Peyer's patch (tissue), 4 donors: ENCODE data around the gene UNC13D. TPM values are rescaled to one million over a fixed set of nuclear protein-coding genes. Genes with fewer than 3 reads are reported as not detected.

Experiments used
- DNase-seq, 3 donors: peaks; one replicate each; pipeline ENCODE4 v3.0.0-alpha.2; 2017 to 2019
- H3K27ac ChIP-seq, 4 donors: fragments of 200-600 bp; sonication (generic); one replicate each; pipeline ENCODE4 v1.5.1; 2016 to 2019
- H3K27me3 ChIP-seq, 2 donors: fragments of 200-600 bp; sonication (generic); one replicate each; pipeline ENCODE4 v1.5.1; 2019
- H3K36me3 ChIP-seq, 3 donors: fragments of 200-600 bp; sonication (generic); one replicate each; pipeline ENCODE4 v1.5.1; 2016 to 2019
- H3K4me1 ChIP-seq, 4 donors: fragments of 200-600 bp; sonication (generic); one replicate each; pipeline ENCODE4 v1.5.1; 2016 to 2019
- H3K4me3 ChIP-seq, 4 donors: fragments of 200-600 bp; sonication (generic); 1 replicate in 3 of 4; 2 replicates in 1 of 4; pipeline ENCODE4 v1.5.1; 2016 to 2019; ENCODE audit warnings: mild to moderate bottlenecking in 1 of 4
- H3K9me3 ChIP-seq, 4 donors: fragments of 200-600 bp; sonication (generic); one replicate each; pipeline ENCODE4 v1.5.1; 2016 to 2019; ENCODE audit warnings: mild to moderate bottlenecking in 1 of 4
- POLR2A ChIP-seq, 2 donors: fragments of 450-650 bp; IDR thresholded peaks; one replicate each; pipeline ENCODE4 v1.5.1; 2017; ENCODE audit warnings: antibody characterized with exemption in 2 of 2, mild to moderate bottlenecking in 2 of 2, moderate library complexity in 2 of 2
- total RNA-seq, 4 donors: library from RNA; depleted of rRNA; stranded (reverse); fragments of >200 nt; gene quantifications; one replicate each; pipeline ENCODE4 v1.1.0, GENCODE V29; 2016
- TF ChIP-seq, protein P1 (sequence below), 6 experiments: fragments of 450-650 bp in 4 of 6; fragments of 200-600 bp in 2 of 6; sonication (generic) in 1 of 6; IDR thresholded peaks; one replicate each; pipeline ENCODE4 v1.5.1; 2017 to 2019; ENCODE audit warnings: antibody characterized with exemption in 6 of 6, mild to moderate bottlenecking in 3 of 6, moderate library complexity in 1 of 6

Gene UNC13D
- total RNA-seq, 4 donors from 2014 or later = 8.4 to 45.4 (median 22.2) TPM

DNA sequence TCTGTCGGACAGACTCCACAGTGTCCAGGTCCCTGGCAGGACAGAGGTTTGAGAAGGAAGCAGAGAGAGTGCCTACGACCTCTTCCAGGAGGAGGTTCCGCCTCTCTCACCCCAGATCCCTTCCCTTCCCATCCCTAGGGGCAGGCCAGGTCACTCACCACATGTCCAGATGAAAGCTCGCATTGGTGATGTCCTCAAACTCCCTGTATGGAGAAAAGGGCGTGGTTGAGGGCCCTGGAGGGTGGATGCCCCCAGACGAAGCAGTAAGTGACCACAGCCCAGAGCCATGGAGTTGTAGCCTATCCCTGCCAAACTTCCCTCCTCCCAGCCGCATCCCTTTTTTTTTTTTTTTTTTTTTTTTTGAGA is 3.4 kb downstream of the UNC13D start:
- H3K4me3 ChIP-seq = no peak overlapping the region
- peaks cover 0 to 15% (median 0%) of the 10 kb centered on the region in 3 donors for H3K36me3 ChIP-seq
- no peaks in the 10 kb centered on the region for H3K9me3 ChIP-seq
- TF ChIP-seq POLR2A (IDR thresholded peaks at IDR 0.05) = no peak
- TF ChIP-seq, protein P1, sequence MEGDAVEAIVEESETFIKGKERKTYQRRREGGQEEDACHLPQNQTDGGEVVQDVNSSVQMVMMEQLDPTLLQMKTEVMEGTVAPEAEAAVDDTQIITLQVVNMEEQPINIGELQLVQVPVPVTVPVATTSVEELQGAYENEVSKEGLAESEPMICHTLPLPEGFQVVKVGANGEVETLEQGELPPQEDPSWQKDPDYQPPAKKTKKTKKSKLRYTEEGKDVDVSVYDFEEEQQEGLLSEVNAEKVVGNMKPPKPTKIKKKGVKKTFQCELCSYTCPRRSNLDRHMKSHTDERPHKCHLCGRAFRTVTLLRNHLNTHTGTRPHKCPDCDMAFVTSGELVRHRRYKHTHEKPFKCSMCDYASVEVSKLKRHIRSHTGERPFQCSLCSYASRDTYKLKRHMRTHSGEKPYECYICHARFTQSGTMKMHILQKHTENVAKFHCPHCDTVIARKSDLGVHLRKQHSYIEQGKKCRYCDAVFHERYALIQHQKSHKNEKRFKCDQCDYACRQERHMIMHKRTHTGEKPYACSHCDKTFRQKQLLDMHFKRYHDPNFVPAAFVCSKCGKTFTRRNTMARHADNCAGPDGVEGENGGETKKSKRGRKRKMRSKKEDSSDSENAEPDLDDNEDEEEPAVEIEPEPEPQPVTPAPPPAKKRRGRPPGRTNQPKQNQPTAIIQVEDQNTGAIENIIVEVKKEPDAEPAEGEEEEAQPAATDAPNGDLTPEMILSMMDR (IDR thresholded peaks at IDR 0.05) = no peak
- no peaks in the 10 kb centered on the region for H3K27me3 ChIP-seq
- H3K4me1 ChIP-seq = peaks cover 0 to 20% (median 16%) of the 10 kb centered on the region in 4 donors
- no peak overlapping the region for H3K27ac ChIP-seq
- no peak for DNase-seq

DNA sequence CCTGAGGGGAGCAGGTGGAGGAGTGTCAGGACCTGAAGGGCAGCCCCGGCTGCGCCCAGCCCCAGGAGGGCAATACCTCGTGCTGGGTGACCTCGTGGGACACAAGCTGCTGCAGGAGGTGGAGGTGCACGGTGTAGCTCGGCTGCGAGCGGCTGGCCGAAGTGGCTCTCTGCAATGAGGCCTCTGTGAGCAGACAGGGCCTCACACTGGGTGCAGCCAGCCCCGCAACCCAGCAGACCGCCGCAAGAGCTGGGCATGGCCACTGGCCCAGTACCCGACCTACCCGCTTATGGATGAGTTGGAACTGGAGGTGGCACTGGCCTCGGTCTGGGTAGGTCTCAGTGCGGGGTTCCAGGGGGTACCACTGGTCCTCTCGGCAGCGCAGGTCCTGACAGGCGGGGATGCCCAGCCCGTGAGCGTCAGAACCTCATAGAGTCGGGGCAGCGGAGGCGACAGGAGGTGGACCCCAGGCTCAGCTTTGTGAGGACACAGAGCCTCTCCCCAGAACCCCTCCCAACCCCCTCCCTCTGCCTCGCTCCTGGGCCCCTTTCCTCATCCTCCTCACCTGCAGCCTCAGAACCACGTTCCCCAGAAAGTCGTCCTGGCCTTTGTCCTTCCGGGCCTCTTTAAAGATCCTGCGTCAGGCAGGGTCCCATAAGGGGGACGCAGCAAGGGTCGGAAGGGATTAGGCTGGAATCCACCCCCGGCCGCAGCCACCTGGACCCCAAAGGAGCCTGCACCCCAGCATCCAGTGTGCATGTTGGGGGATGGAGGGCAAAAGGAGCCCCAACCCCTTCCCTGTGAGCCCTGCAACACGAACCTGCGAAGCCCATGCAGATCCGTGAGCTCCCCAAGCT is 4.0 kb downstream of the UNC13D start:
- TF ChIP-seq POLR2A (IDR thresholded peaks at IDR 0.05) = no peak
- TF ChIP-seq, protein P1 (IDR thresholded peaks at IDR 0.05) = no peak
- Histone ChIP-seq H3K36me3 (peaks cover 0 to 19% (median 0%) of the 10 kb centered on the region in 3 donors), H3K27me3 (no peaks in the 10 kb centered on the region), H3K4me3 (no peak overlapping the region), H3K9me3 (no peaks in the 10 kb centered on the region), H3K27ac (no peak overlapping the region), H3K4me1 (peaks cover 0 to 20% (median 10%) of the 10 kb centered on the region in 4 donors)
- DNase-seq = no peak

DNA sequence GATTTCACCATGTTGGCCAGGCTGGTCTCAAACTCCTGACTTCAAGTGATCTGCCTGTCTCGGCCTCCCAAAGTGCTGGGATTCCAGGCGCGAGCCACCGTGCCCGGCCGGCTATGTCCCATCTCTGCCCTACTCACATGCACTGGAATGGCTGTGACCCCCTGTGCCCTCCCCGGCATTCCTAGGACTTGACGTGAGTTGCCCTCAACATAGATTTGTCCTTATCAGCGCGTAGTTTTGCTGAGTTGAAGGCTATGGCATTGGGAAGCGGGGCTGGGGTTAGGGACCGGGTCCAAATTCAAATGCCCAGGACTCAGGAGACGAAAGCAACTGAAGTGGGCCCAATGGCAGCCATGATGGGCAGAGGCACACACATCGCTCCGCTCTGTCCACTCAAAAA is 5.8 kb downstream of the UNC13D start:
- Histone ChIP-seq H3K4me1 (peaks cover 0 to 10% (median 2%) of the 10 kb centered on the region in 4 donors), H3K9me3 (no peaks in the 10 kb centered on the region), H3K27me3 (no peaks in the 10 kb centered on the region), H3K4me3 (no peak overlapping the region), H3K36me3 (peaks cover 0 to 24% (median 0%) of the 10 kb centered on the region in 3 donors), H3K27ac (no peak overlapping the region)
- no peak for DNase-seq
- TF ChIP-seq, protein P1 (IDR thresholded peaks at IDR 0.05) = no peak
- TF ChIP-seq POLR2A (IDR thresholded peaks at IDR 0.05) = no peak

DNA sequence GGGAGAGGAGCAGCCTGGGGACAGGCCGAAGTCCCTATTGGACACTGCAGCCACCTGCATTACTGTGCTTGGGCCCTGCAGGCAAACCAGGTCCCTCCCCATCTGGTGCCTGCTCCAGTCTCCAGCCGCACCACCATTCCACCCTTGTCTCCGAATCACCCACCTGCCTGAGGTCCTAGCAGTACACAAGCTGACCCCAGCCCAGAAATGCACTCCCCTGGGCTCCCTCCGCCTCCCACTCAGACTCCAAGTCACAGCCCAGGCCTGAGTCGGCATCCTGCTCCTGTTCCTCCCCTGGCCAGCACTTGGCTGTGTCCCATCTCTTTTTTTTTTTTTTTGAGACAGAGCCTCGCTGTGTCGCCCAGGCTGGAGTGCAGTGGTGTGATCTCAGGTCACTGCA is 6.3 kb downstream of the UNC13D start:
- Histone ChIP-seq H3K36me3 (peaks cover 0 to 24% (median 0%) of the 10 kb centered on the region in 3 donors), H3K27me3 (no peaks in the 10 kb centered on the region), H3K27ac (no peak overlapping the region), H3K4me3 (no peak overlapping the region), H3K4me1 (peaks cover 0 to 9% (median 4%) of the 10 kb centered on the region in 4 donors), H3K9me3 (no peaks in the 10 kb centered on the region)
- no peak for DNase-seq
- no peak for TF ChIP-seq POLR2A (IDR thresholded peaks at IDR 0.05)
- TF ChIP-seq, protein P1 (IDR thresholded peaks at IDR 0.05) = no peak

DNA sequence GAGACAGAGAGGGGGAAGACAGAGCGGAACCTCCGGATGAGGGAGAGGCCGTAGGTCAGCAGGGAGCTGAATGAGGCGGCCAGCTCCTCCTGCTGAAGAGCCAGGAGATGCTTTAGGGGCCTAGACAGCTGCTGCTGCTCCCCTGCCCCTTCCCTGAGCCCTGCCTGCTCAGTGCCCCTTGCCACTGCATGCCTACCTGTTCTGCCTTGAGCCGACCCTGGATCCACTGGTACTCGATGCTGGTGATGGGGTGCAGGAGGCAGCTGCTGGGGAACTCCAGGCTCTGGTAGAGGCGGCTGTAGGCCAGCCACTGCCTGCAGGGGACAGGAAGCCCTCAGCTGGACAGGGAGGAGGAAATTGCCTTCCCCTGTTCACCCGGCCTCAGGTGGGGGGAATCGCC is 7.6 kb downstream of the UNC13D start:
- H3K27me3 ChIP-seq = no peaks in the 10 kb centered on the region

DNA sequence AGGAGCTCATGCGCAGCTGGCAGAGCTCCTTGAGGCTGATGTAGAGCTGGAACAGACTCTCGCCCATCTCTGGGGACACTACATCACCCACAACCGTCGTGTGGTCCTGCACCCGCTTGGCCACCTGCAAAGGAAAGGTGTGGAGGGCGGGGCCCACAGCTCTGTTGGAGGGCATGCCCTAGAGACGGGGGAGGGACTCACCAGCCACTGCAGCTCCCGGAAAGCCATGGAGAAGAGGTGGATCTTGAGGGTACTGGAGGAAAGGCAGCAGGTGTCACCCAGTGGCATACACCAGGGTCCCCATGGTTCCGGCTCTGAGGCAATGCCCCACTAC is 8.6 kb downstream of the UNC13D start:
- Histone ChIP-seq H3K27me3 (no peaks in the 10 kb centered on the region), H3K4me1 (peaks cover 0 to 18% (median 3%) of the 10 kb centered on the region in 4 donors), H3K36me3 (peaks cover 0 to 29% (median 0%) of the 10 kb centered on the region in 3 donors), H3K9me3 (no peaks in the 10 kb centered on the region), H3K27ac (no peak overlapping the region), H3K4me3 (no peak overlapping the region)
- no peak for DNase-seq
- TF ChIP-seq, protein P1 (IDR thresholded peaks at IDR 0.05) = no peak

More for the DNA sequence above, 7.6 kb downstream of the UNC13D start:
- H3K36me3 ChIP-seq = peaks cover 0 to 24% (median 0%) of the 10 kb centered on the region in 3 donors
- no peak for TF ChIP-seq POLR2A (IDR thresholded peaks at IDR 0.05)
- H3K27ac ChIP-seq = no peak overlapping the region
- H3K4me1 ChIP-seq = peaks cover 0 to 11% (median 3%) of the 10 kb centered on the region in 4 donors
- no peaks in the 10 kb centered on the region for H3K9me3 ChIP-seq
- H3K4me3 ChIP-seq = no peak overlapping the region
- no peak for DNase-seq
